Ramos (cell line): ENCODE data around the gene PEX14.

Source experiments
- in situ Hi-C: fragments of 300-500 bp; cut with MboI; formaldehyde crosslinking; loops from one replicate; pipeline ENCODE4 v1.14.3; 2022; ENCODE audit warnings: low sequenced_read_pairs; ENCODE audit not compliant: unreplicated experiment

PEX14 gene

DNA sequence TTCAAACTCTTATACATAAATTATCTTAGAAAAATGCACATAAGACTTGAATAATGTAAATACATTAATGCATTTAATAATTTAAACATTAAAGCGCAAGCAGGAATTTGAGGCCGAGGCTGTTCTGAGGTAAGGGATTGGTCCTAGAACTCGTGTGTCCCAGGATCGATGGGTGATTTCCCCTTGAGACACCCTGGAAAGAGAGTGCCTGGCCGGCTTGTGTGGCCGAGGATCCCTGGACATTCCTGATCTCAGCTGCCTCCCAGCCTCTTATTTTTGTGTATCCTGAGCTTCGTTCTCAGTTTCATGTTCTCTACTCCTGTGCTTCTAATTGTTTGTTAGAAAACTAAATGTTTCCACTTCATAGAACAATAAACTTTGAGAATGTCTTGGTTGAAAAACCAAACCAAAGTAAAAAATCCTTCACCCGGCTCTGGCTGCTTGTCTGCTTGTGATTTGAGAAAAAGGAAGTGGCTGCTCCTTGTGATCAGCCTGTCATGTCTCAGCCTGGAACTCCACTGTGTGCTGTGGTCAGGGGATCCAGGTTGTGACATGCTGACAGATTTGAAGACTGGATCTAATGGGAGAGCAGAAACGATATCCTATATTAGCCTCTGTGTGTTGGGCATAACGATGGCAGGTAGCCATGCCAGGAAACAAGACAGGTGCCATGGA lies 40.7 kb downstream of the PEX14 start:
- in situ Hi-C loops, result no loop called here

- in situ Hi-C loops, result no loop called here
Measured at GRCh38 chr1:10515976-10516750, 41.4 kb downstream of the PEX14 start.

DNA sequence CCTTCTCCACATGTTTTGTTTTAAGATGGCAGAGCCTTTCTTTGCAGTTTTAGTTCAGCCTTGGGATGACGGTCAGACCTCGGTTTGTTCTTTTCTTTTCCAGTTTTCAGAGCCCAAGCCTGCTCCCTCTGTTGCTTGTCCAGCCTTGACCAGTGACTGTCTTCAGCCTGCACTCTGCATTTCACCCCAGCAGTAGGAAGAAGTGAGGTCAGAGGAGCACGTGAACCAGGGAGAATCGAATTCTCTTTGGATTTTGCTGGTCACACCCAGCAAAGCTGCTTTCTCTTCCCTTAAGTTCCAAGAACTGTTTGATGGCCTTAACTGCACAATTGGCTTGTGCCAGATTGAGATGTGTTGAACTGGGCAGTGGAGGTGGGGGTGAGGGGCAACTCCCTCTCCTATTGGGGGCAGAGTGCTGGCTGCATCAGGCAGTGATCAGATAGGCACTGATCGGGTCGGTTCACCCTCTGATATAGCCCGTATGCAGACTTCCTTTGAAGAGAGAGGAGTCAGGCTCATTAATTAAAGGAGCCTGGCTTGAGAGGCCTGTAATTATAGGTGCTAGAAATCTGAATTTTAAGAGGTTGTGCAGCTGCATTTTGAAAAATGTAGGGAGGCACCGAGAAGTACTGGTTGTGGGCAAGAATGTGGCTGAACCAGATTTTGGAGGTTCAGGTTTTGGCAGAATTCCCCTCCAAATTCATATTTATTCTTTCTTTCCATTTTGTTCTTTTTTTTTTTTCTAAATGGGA lies 42.4 kb downstream of the PEX14 start:
- in situ Hi-C loops, result no loop called here

DNA sequence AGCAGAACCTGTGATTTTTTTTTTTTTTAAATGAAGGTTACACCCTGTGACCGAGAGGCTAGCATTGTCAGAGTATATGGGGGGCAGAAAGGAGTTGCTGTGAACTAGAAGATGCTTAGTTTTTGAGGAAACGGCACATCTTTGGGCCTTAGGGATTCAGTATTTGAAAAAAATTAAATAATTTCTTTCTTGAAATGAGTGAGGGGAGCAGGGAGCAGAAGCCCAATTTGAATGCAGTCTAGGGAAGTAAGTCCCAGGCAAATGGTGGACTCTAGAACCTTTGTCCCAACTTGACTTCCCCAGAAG lies 42.9 kb downstream of the PEX14 start:
- in situ Hi-C loops, result no loop called here

DNA sequence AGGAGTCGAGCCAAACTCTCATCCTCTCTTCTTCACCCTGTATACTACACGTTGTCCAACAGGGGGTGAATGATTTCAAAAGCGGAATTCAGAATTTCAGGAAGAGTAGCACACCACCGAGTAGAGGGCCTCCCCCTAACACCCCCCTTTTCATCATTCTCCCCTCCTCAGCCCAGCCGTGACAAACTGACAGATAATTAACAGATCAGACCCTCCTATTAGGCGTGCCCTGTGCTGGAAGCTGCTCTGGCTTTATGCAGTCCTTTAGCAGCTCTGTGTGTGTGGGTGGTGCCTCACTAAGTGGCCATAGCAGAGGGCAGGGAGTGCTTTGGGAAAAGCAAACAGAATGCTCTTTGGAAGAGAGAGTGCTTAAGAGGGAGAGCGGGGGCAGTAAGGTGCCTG lies 44.3 kb downstream of the PEX14 start:
- in situ Hi-C loops, result no loop called here

- in situ Hi-C loops, result no loop called here
Measured at GRCh38 chr1:10520497-10520896, 45.7 kb downstream of the PEX14 start.

DNA sequence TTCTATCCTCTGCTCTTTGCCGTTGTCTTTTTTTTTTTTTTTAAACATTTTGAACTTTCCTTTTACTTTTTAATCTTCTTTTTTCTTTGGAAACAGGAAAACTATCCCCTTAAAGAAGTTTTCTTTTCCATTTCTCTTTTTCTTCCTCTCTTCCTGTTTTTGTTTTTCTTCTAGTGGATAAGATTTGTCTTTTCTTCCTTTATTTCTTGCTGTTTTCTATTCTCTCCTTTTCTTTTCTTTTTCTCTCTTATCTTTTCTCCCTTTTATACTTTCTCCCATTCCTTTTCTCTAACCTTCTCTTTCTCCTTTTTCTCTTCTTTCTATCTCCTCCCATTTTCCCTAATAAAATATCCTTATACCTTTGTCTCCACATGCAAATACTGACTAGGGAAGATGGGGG lies 46.2 kb downstream of the PEX14 start:
- in situ Hi-C loops, result no loop called here

- in situ Hi-C loops, result no loop called here
Measured at GRCh38 chr1:10521537-10522157, 46.9 kb downstream of the PEX14 start.

- in situ Hi-C loops, result no loop called here
Measured at GRCh38 chr1:10522322-10522860, 47.6 kb downstream of the PEX14 start.

GRCh38 chr1:10525208-10525607 lies 50.5 kb downstream of the PEX14 start:
- in situ Hi-C loops, result no loop called here

GRCh38 chr1:10528066-10529014 lies 53.6 kb downstream of the PEX14 start:
- in situ Hi-C loops, result no loop called here

- in situ Hi-C loops, result no loop called here
Measured at GRCh38 chr1:10529091-10529490, 54.3 kb downstream of the PEX14 start.

GRCh38 chr1:10529765-10530164 lies 55.0 kb downstream of the PEX14 start:
- in situ Hi-C loops, result no loop called here

GRCh38 chr1:10530281-10530740 lies 55.6 kb downstream of the PEX14 start:
- in situ Hi-C loops, result no loop called here

- in situ Hi-C loops, result no loop called here
Measured at GRCh38 chr1:10530756-10531495, 56.2 kb downstream of the PEX14 start.

- in situ Hi-C loops, result no loop called here
Measured at GRCh38 chr1:10532362-10532761, 57.6 kb downstream of the PEX14 start.

GRCh38 chr1:10534519-10534918 lies 59.8 kb downstream of the PEX14 start:
- in situ Hi-C loops, result no loop called here

DNA sequence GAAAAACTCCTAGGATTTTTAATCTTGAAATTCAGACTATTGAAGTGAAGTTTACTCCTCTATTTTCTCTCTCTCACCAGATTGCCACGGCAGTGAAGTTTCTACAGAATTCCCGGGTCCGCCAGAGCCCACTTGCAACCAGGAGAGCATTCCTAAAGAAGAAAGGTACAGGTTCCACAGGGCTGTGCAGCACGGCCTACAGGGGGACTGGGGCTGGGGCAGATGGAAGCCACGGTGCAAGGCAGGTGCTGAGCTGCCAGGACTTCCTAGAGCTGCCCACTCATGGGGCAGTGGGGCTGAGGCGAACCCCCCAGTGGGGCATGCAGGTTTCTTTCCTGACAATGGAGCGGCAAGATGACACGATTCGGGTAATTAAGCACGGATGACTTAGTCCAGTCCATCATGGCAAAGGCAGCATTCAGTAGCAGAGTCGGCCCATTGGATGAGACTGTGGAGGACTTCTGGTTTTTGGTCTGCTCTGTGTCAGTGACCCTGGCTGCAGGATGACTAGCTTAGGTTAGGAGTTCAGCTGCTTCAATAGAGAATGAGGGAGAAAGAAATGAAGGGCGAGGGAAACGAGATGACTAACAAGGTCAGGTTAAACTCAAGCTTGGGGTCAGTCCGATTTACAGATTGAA lies 61.5 kb downstream of the PEX14 start:
- in situ Hi-C loops, result no loop called here
